Measurements from ENCODE around the gene NIPAL4. TPM values are rescaled to one million over a fixed set of nuclear protein-coding genes. Genes with fewer than 3 reads are reported as not detected.

The NIPAL4 gene
- total RNA-seq, 1 donor from 2014 or later, result under 0.01 TPM

- Histone ChIP-seq H3K4me1 (ENCODE audit: control insufficient read depth in 3 of 3, insufficient read depth in 3 of 3, low read length in 3 of 3) (peaks cover 4 to 14% (median 8%) of the 10 kb centered on the region in 3 donors), H3K27me3 (ENCODE audit: control insufficient read depth in 3 of 3, insufficient read depth in 3 of 3, low read length in 3 of 3) (no peaks in the 10 kb centered on the region), H3K4me3 (ENCODE audit: low read length in 3 of 3) (no peak overlapping the region), H3K36me3 (ENCODE audit: control insufficient read depth in 3 of 3, insufficient read depth in 3 of 3, low read length in 3 of 3) (peaks cover 0 to 6% (median 0%) of the 10 kb centered on the region in 3 donors), H3K9me3 (ENCODE audit: control insufficient read depth in 3 of 3, low read length in 3 of 3) (no peaks in the 10 kb centered on the region), H3K27ac (ENCODE audit: low read depth, low read length) (no peak overlapping the region), H3K9ac (ENCODE audit: low read depth in 1 of 3, low read length in 3 of 3) (no peak overlapping the region)
Measured at GRCh38 chr5:157473383-157474320, 13.6 kb downstream of the NIPAL4 start.

GRCh38 chr5:157475432-157475831, 15.4 kb downstream of the NIPAL4 start:
- H3K4me1 ChIP-seq (ENCODE audit: control insufficient read depth in 3 of 3, insufficient read depth in 3 of 3, low read length in 3 of 3), result peaks cover 4 to 10% (median 7%) of the 10 kb centered on the region in 3 donors
- H3K36me3 ChIP-seq (ENCODE audit: control insufficient read depth in 3 of 3, insufficient read depth in 3 of 3, low read length in 3 of 3), result peaks cover 0 to 12% (median 6%) of the 10 kb centered on the region in 3 donors
- no peak overlapping the region for H3K27ac ChIP-seq (ENCODE audit: low read depth, low read length)
- no peaks in the 10 kb centered on the region for H3K27me3 ChIP-seq (ENCODE audit: control insufficient read depth in 3 of 3, insufficient read depth in 3 of 3, low read length in 3 of 3)
- H3K9me3 ChIP-seq (ENCODE audit: control insufficient read depth in 3 of 3, low read length in 3 of 3), result no peaks in the 10 kb centered on the region
- no peak overlapping the region for H3K4me3 ChIP-seq (ENCODE audit: low read length in 3 of 3)
- no peak overlapping the region for H3K9ac ChIP-seq (ENCODE audit: low read depth in 1 of 3, low read length in 3 of 3)

DNA sequence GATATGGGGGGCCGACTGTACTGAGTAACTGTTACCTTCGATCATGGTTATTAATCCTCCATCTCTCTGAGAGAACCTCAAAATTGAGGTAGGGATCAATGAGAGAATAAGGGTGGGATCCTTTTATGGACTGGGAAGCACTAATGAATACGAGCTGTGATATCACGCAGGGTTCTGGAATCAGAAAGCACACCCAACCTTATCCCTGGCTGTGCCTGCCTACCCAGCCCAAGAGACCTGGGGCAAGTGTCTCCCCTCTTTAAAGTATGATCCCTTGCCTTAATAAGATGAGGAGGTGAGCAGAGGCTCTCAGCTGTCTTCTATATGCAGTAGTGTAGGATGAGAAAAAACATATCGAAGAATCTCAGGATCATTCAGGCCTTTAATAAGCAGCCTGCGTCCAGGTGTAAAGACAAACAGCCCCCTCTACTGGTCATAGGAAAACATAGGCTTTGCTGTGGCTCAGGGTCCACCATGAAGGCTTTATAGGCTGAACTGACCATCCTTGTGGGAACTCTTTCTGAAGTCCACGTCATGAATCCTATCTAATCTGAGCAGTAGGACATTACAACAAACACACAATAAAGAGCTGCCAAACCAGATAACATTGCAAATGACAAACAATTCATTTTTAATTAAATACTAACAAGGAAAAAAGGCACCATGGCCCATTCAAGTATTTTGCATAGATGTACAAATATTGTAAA, 16.8 kb downstream of the NIPAL4 start:
- Histone ChIP-seq H3K4me3 (ENCODE audit: low read length in 3 of 3) (no peak overlapping the region), H3K36me3 (ENCODE audit: control insufficient read depth in 3 of 3, insufficient read depth in 3 of 3, low read length in 3 of 3) (peaks cover 8 to 23% (median 16%) of the 10 kb centered on the region in 3 donors), H3K9ac (ENCODE audit: low read depth in 1 of 3, low read length in 3 of 3) (no peak overlapping the region), H3K4me1 (ENCODE audit: control insufficient read depth in 3 of 3, insufficient read depth in 3 of 3, low read length in 3 of 3) (peaks cover 4 to 10% (median 6%) of the 10 kb centered on the region in 3 donors), H3K9me3 (ENCODE audit: control insufficient read depth in 3 of 3, low read length in 3 of 3) (no peaks in the 10 kb centered on the region), H3K27me3 (ENCODE audit: control insufficient read depth in 3 of 3, insufficient read depth in 3 of 3, low read length in 3 of 3) (no peaks in the 10 kb centered on the region), H3K27ac (ENCODE audit: low read depth, low read length) (no peak overlapping the region)

DNA sequence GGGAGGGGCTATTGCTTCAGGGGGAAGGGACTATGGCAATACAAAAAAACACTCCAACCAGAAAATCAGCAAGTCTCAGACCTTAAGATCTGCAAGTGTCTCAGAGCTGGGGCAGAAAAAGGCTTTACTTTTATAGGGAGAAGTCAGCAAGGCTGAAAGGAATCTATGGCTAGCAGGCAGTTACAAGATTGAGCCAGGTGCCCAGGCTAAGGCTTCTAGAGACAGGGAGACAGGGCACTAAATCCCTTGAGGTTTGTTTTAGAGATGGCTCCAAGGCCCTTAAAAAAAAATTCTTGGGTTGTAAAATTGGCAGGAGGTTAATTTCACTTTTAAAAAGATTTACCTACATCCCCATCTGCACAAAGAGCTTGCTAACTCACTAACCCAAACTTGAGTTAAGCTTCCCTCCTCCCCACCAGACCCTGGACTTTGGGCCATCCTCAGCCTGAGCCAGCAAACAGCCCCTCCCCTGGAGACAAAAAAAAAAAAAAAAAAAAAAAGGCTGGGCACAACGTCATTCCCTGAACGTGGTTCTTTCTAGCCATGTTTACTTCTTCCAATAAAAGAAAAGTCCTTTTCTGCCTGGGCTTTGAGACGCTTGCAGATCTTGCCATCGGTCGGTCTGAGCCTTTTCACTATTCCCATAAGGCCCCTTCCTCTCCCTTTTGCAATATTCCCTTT, 17.9 kb downstream of the NIPAL4 start:
- Histone ChIP-seq H3K4me3 (ENCODE audit: low read length in 3 of 3) (no peak overlapping the region), H3K9me3 (ENCODE audit: control insufficient read depth in 3 of 3, low read length in 3 of 3) (no peaks in the 10 kb centered on the region), H3K9ac (ENCODE audit: low read depth in 1 of 3, low read length in 3 of 3) (no peak overlapping the region), H3K36me3 (ENCODE audit: control insufficient read depth in 3 of 3, insufficient read depth in 3 of 3, low read length in 3 of 3) (peaks cover 8 to 23% (median 16%) of the 10 kb centered on the region in 3 donors), H3K27me3 (ENCODE audit: control insufficient read depth in 3 of 3, insufficient read depth in 3 of 3, low read length in 3 of 3) (no peaks in the 10 kb centered on the region), H3K4me1 (ENCODE audit: control insufficient read depth in 3 of 3, insufficient read depth in 3 of 3, low read length in 3 of 3) (peaks cover 4 to 10% (median 6%) of the 10 kb centered on the region in 3 donors), H3K27ac (ENCODE audit: low read depth, low read length) (no peak overlapping the region)

DNA sequence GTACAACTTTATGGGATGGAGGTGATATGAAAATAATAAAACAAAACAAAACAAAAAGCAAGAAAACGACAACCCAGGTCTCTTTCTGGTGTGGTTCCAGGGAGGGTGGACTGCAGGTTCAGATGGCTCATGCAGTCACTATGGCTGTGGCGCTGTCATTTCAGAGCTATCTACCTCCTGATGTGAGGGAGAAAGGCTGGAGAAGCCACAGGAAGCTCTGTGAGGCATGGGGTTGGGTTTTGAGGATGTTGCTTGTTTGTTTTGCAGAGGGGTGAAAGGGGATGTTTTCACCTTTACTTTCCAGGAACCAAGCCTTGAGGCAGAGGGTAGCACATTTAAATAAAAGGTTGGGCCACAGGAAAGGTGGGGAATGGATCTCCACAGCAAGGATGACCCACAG, 18.7 kb downstream of the NIPAL4 start:
- H3K9ac ChIP-seq (ENCODE audit: low read depth in 1 of 3, low read length in 3 of 3), result no peak overlapping the region
- no peaks in the 10 kb centered on the region for H3K9me3 ChIP-seq (ENCODE audit: control insufficient read depth in 3 of 3, low read length in 3 of 3)
- H3K4me3 ChIP-seq (ENCODE audit: low read length in 3 of 3), result no peak overlapping the region
- no peak overlapping the region for H3K27ac ChIP-seq (ENCODE audit: low read depth, low read length)
- peaks cover 2 to 6% (median 3%) of the 10 kb centered on the region in 3 donors for H3K4me1 ChIP-seq (ENCODE audit: control insufficient read depth in 3 of 3, insufficient read depth in 3 of 3, low read length in 3 of 3)
- H3K27me3 ChIP-seq (ENCODE audit: control insufficient read depth in 3 of 3, insufficient read depth in 3 of 3, low read length in 3 of 3), result no peaks in the 10 kb centered on the region
- peaks cover 8 to 23% (median 16%) of the 10 kb centered on the region in 3 donors for H3K36me3 ChIP-seq (ENCODE audit: control insufficient read depth in 3 of 3, insufficient read depth in 3 of 3, low read length in 3 of 3)

DNA sequence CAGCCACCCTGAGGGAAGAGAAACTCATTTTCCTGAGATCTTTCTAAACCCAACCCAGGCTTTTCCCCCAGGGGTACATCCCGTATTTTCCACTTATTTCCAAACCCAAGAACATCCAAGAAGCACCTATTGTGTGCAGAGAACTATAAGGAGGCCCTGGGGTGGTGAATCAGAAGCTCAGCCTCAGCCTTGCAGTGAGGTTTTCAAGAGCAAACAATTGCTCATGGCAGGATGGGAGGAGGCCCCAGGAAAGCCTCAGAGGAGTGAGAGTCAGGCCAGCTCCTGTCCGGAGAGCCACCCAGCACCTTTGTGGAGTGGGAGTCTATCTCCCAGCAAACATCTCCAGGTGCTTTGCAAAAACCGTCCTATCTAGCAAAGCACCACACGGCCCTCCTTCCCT, 19.2 kb downstream of the NIPAL4 start:
- Histone ChIP-seq H3K9ac (ENCODE audit: low read depth in 1 of 3, low read length in 3 of 3) (no peak overlapping the region), H3K4me1 (ENCODE audit: control insufficient read depth in 3 of 3, insufficient read depth in 3 of 3, low read length in 3 of 3) (peaks cover 0 to 2% (median 0%) of the 10 kb centered on the region in 3 donors), H3K27me3 (ENCODE audit: control insufficient read depth in 3 of 3, insufficient read depth in 3 of 3, low read length in 3 of 3) (no peaks in the 10 kb centered on the region), H3K9me3 (ENCODE audit: control insufficient read depth in 3 of 3, low read length in 3 of 3) (no peaks in the 10 kb centered on the region), H3K36me3 (ENCODE audit: control insufficient read depth in 3 of 3, insufficient read depth in 3 of 3, low read length in 3 of 3) (peaks cover 8 to 23% (median 16%) of the 10 kb centered on the region in 3 donors), H3K4me3 (ENCODE audit: low read length in 3 of 3) (no peak overlapping the region), H3K27ac (ENCODE audit: low read depth, low read length) (no peak overlapping the region)

DNA sequence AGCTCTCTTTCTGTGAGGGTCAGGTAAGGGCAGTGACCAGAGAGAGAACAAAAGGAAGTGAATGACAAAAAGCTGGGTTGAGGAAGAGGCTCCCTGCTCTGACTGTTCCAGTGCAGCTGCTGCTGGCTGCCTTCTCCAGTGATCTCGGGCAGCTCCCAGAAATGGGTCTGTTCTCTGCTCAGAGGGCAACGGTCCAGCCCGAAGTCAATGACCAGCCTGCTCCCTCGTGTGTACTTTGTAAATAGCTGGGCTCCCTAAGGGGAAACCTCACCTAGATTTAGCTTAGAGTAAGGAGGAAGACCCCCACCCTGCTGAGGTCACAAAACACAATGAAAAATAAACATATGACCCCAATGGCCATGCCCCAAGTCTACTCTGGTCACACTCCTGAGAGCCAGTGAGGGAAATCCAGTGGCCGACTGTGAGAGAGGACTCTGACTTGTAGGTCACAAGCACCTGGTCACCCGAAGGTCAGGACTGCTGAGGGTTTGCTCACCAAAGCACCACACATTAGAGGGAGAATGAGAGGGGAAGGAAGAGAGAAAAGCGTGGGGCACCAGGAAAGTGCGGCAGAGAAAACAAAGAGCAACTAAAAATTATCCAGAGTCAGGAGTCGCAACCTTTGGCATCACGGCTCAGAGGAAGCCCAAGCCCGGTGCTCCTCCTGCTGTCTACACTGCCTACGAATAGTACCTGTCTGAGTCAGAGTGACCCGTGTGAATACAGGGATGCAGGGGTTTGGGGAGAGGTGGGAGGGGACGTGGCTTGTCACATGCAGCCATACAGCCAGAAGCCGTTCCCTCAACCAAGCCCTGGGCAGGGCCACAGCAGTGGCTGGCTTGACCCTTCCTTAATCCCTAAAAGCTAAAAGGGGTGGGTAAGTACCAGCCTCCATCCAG, 19.8 kb downstream of the NIPAL4 start:
- no peak overlapping the region for H3K9ac ChIP-seq (ENCODE audit: low read depth in 1 of 3, low read length in 3 of 3)
- no peak overlapping the region for H3K27ac ChIP-seq (ENCODE audit: low read depth, low read length)
- H3K4me1 ChIP-seq (ENCODE audit: control insufficient read depth in 3 of 3, insufficient read depth in 3 of 3, low read length in 3 of 3), result peaks cover 0 to 2% (median 0%) of the 10 kb centered on the region in 3 donors
- peaks cover 8 to 25% (median 16%) of the 10 kb centered on the region in 3 donors for H3K36me3 ChIP-seq (ENCODE audit: control insufficient read depth in 3 of 3, insufficient read depth in 3 of 3, low read length in 3 of 3)
- no peak overlapping the region for H3K4me3 ChIP-seq (ENCODE audit: low read length in 3 of 3)
- H3K9me3 ChIP-seq (ENCODE audit: control insufficient read depth in 3 of 3, low read length in 3 of 3), result no peaks in the 10 kb centered on the region
- no peaks in the 10 kb centered on the region for H3K27me3 ChIP-seq (ENCODE audit: control insufficient read depth in 3 of 3, insufficient read depth in 3 of 3, low read length in 3 of 3)

DNA sequence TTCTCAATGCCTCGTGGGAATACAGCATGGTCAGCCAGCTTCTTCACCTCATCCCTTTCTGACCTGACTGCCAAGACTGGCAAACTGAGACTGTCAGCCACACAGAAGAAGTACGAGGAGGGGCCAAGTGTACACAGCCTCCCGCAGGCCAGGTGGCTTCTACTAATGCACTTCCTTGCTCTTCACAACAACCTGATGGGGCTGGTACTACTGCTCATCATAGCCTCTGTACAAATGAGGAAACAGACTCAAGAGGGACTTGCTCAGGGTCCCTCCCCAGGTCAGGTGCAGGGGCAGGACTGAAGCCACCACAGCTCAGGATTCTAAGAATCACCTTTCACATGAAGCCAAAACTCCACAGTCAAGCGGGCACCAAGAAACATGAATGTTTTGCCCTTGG, 21.3 kb downstream of the NIPAL4 start:
- Histone ChIP-seq H3K36me3 (ENCODE audit: control insufficient read depth in 3 of 3, insufficient read depth in 3 of 3, low read length in 3 of 3) (peaks cover 10 to 30% (median 26%) of the 10 kb centered on the region in 3 donors), H3K4me3 (ENCODE audit: low read length in 3 of 3) (no peak overlapping the region), H3K9ac (ENCODE audit: low read depth in 1 of 3, low read length in 3 of 3) (no peak overlapping the region), H3K27ac (ENCODE audit: low read depth, low read length) (no peak overlapping the region), H3K9me3 (ENCODE audit: control insufficient read depth in 3 of 3, low read length in 3 of 3) (no peaks in the 10 kb centered on the region), H3K4me1 (ENCODE audit: control insufficient read depth in 3 of 3, insufficient read depth in 3 of 3, low read length in 3 of 3) (peaks cover 0 to 2% (median 0%) of the 10 kb centered on the region in 3 donors), H3K27me3 (ENCODE audit: control insufficient read depth in 3 of 3, insufficient read depth in 3 of 3, low read length in 3 of 3) (no peaks in the 10 kb centered on the region)

DNA sequence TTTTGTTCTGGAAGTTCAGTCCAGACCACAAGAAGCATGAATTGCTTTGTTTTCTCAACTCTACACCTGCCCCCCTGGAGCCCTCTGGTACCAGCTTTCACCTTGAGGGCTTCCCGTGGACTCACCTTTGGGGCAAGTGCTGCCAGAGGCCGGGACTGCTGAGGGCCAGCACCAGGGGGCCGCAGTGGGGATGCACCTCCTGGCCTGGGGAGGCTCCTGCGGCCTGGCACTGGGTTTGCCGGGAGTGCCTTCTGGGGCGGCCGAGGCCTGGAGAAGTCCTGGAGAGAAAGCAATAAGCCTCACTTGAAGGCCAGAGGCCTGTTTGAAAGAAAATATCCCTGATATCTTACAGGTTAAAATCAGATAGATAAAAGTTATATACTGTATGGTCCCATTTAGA, 21.7 kb downstream of the NIPAL4 start:
- Histone ChIP-seq H3K27me3 (ENCODE audit: control insufficient read depth in 3 of 3, insufficient read depth in 3 of 3, low read length in 3 of 3) (no peaks in the 10 kb centered on the region), H3K9me3 (ENCODE audit: control insufficient read depth in 3 of 3, low read length in 3 of 3) (no peaks in the 10 kb centered on the region), H3K4me3 (ENCODE audit: low read length in 3 of 3) (no peak overlapping the region), H3K36me3 (ENCODE audit: control insufficient read depth in 3 of 3, insufficient read depth in 3 of 3, low read length in 3 of 3) (peaks cover 10 to 34% (median 28%) of the 10 kb centered on the region in 3 donors), H3K4me1 (ENCODE audit: control insufficient read depth in 3 of 3, insufficient read depth in 3 of 3, low read length in 3 of 3) (peaks cover 0 to 2% (median 0%) of the 10 kb centered on the region in 3 donors), H3K9ac (ENCODE audit: low read depth in 1 of 3, low read length in 3 of 3) (no peak overlapping the region), H3K27ac (ENCODE audit: low read depth, low read length) (no peak overlapping the region)

All from skeletal muscle tissue (tissue), 4 donors.